ENCODE data around the gene ZNF830.
"Not testable (repeated sequence)": the region's sequence is repeated elsewhere in the genome, so short reads cannot be mapped to it uniquely, and the experiment has no call there.

The ZNF830 gene

GRCh38 chr17:34996422-34997285 lies 35.3 kb downstream of the ZNF830 start:
- Histone ChIP-seq H3K4me2 (ENCODE audit: low read length) (no peak overlapping the region), H3K36me3 (ENCODE audit: control insufficient read depth, insufficient read depth, low read length) (no peaks in the 10 kb centered on the region), H3K79me2 (no peaks in the 10 kb centered on the region), H3K9ac (no peak overlapping the region), H3K27me3 (ENCODE audit: control insufficient read depth, insufficient read depth, low read length) (no peaks in the 10 kb centered on the region), H3K4me1 (peaks cover 18% of the 10 kb centered on the region), H2AFZ (no peak overlapping the region), H3K9me3 (ENCODE audit: control insufficient read depth, low read length) (no peaks in the 10 kb centered on the region), H3K4me3 (ENCODE audit: low read depth, low read length) (no peak overlapping the region), H3K27ac (peak overlapping the region; percentile 74)
- TF ChIP-seq CTCF (IDR thresholded peaks at IDR 0.05) = no peak

- no peaks in the 10 kb centered on the region for H3K36me3 ChIP-seq (ENCODE audit: control insufficient read depth, insufficient read depth, low read length)
- H3K27me3 ChIP-seq (ENCODE audit: control insufficient read depth, insufficient read depth, low read length) = no peaks in the 10 kb centered on the region
- TF ChIP-seq CTCF (IDR thresholded peaks at IDR 0.05) = no peak
- no peaks in the 10 kb centered on the region for H3K9me3 ChIP-seq (ENCODE audit: control insufficient read depth, low read length)
- no peak overlapping the region for H3K4me3 ChIP-seq (ENCODE audit: low read depth, low read length)
- peaks cover 20% of the 10 kb centered on the region for H3K4me1 ChIP-seq
- no peak overlapping the region for H2AFZ ChIP-seq
- H3K79me2 ChIP-seq = no peaks in the 10 kb centered on the region
- no peak overlapping the region for H3K4me2 ChIP-seq (ENCODE audit: low read length)
- no peak overlapping the region for H3K9ac ChIP-seq
- H3K27ac ChIP-seq = peak overlapping the region; percentile 74
These were observed 36.1 kb downstream of the ZNF830 start for GRCh38 chr17:34997355-34997862.

GRCh38 chr17:34998205-34998604 lies 36.9 kb downstream of the ZNF830 start:
- H3K79me2 ChIP-seq = no peaks in the 10 kb centered on the region

GRCh38 chr17:34999456-34999855 lies 38.1 kb downstream of the ZNF830 start:
- H3K27ac ChIP-seq = no peak overlapping the region
- H3K36me3 ChIP-seq (ENCODE audit: control insufficient read depth, insufficient read depth, low read length) = no peaks in the 10 kb centered on the region

More at GRCh38 chr17:34998205-34998604, 36.9 kb downstream of the ZNF830 start:
- no peak overlapping the region for H2AFZ ChIP-seq
- TF ChIP-seq CTCF (IDR thresholded peaks at IDR 0.05) = peak; percentile 71
- no peak overlapping the region for H3K9ac ChIP-seq
- H3K4me3 ChIP-seq (ENCODE audit: low read depth, low read length) = no peak overlapping the region
- no peaks in the 10 kb centered on the region for H3K9me3 ChIP-seq (ENCODE audit: control insufficient read depth, low read length)
- no peaks in the 10 kb centered on the region for H3K36me3 ChIP-seq (ENCODE audit: control insufficient read depth, insufficient read depth, low read length)
- no peak overlapping the region for H3K4me2 ChIP-seq (ENCODE audit: low read length)
- peaks cover 20% of the 10 kb centered on the region for H3K4me1 ChIP-seq
- peak overlapping the region; percentile 74 for H3K27ac ChIP-seq
- H3K27me3 ChIP-seq (ENCODE audit: control insufficient read depth, insufficient read depth, low read length) = no peaks in the 10 kb centered on the region

GRCh38 chr17:35000965-35001364 lies 39.6 kb downstream of the ZNF830 start:
- peaks cover 20% of the 10 kb centered on the region for H3K4me1 ChIP-seq
- not testable (repeated sequence) for H3K27ac ChIP-seq; H3K4me2 ChIP-seq (ENCODE audit: low read length); H2AFZ ChIP-seq; H3K36me3 ChIP-seq (ENCODE audit: control insufficient read depth, insufficient read depth, low read length); H3K4me3 ChIP-seq (ENCODE audit: low read depth, low read length); H3K79me2 ChIP-seq; H3K9me3 ChIP-seq (ENCODE audit: control insufficient read depth, low read length); H3K27me3 ChIP-seq (ENCODE audit: control insufficient read depth, insufficient read depth, low read length); H3K9ac ChIP-seq

More at GRCh38 chr17:34999456-34999855, 38.1 kb downstream of the ZNF830 start:
- no peak overlapping the region for H2AFZ ChIP-seq
- no peaks in the 10 kb centered on the region for H3K9me3 ChIP-seq (ENCODE audit: control insufficient read depth, low read length)
- H3K4me1 ChIP-seq = peaks cover 20% of the 10 kb centered on the region
- no peak overlapping the region for H3K4me2 ChIP-seq (ENCODE audit: low read length)
- H3K79me2 ChIP-seq = no peaks in the 10 kb centered on the region
- no peak overlapping the region for H3K4me3 ChIP-seq (ENCODE audit: low read depth, low read length)
- H3K9ac ChIP-seq = no peak overlapping the region
- no peak for TF ChIP-seq CTCF (IDR thresholded peaks at IDR 0.05)
- H3K27me3 ChIP-seq (ENCODE audit: control insufficient read depth, insufficient read depth, low read length) = no peaks in the 10 kb centered on the region
